Chondrocyte (in vitro differentiated cells): Measurements from ENCODE around the gene SMYD2. TPM values are rescaled to one million over a fixed set of nuclear protein-coding genes. Genes with fewer than 3 reads are reported as not detected.

Experiments used
- DNase-seq: peaks from one replicate; pipeline ENCODE4 v3.0.0; 2021; ENCODE audit warnings: mixed read lengths, low spot score
- H3K27ac Mint-ChIP-seq: one replicate; pipeline ENCODE4 v1.8.0; 2021; ENCODE audit warnings: mild to moderate bottlenecking, moderate library complexity, mixed read lengths; ENCODE audit not compliant: unreplicated experiment
- H3K27me3 Mint-ChIP-seq: 2 replicates; pipeline ENCODE4 v1.8.0; 2021; ENCODE audit warnings: low read depth, mixed read lengths
- H3K36me3 Mint-ChIP-seq: 2 replicates; pipeline ENCODE4 v1.8.0; 2021; ENCODE audit warnings: low read depth, mixed read lengths
- H3K4me1 Mint-ChIP-seq: 2 replicates; pipeline ENCODE4 v1.8.0; 2021; ENCODE audit warnings: low read depth, mild to moderate bottlenecking, mixed read lengths
- H3K4me3 Mint-ChIP-seq: one replicate; pipeline ENCODE4 v1.8.0; 2021; ENCODE audit warnings: mild to moderate bottlenecking, moderate library complexity, mixed read lengths; ENCODE audit not compliant: unreplicated experiment
- H3K9me3 Mint-ChIP-seq: 2 replicates; pipeline ENCODE4 v1.8.0; 2021; ENCODE audit warnings: low read depth, mixed read lengths
- CTCF ChIP-seq: fragments of 200-600 bp; sonication (generic); IDR thresholded peaks from 2 replicates; pipeline ENCODE4 v1.5.0; 2021; ENCODE audit warnings: antibody characterized with exemption, mild to moderate bottlenecking, moderate library complexity
- total RNA-seq: library from RNA; stranded (reverse); gene quantifications from 3 replicates; pipeline ENCODE4 v1.2.1, GENCODE V29; 2021

SMYD2 gene
- total RNA-seq, 1 donor from 2014 or later = 50.3 TPM

GRCh38 chr1:214360116-214360515, 79.2 kb downstream of the SMYD2 start:
- Mint-ChIP-seq H3K4me3 (no peak overlapping the region), H3K36me3 (peaks cover 59% of the 10 kb centered on the region), H3K4me1 (peaks cover 52% of the 10 kb centered on the region), H3K9me3 (no peaks in the 10 kb centered on the region), H3K27ac (no peak overlapping the region), H3K27me3 (no peaks in the 10 kb centered on the region)
- TF ChIP-seq CTCF = no peak
- DNase-seq = no peak

GRCh38 chr1:214360525-214361164, 79.7 kb downstream of the SMYD2 start:
- no peak for DNase-seq
- no peak overlapping the region for H3K4me3 Mint-ChIP-seq
- peak overlapping the region; percentile 52 for H3K27ac Mint-ChIP-seq
- H3K9me3 Mint-ChIP-seq = no peaks in the 10 kb centered on the region
- no peaks in the 10 kb centered on the region for H3K27me3 Mint-ChIP-seq
- peaks cover 57% of the 10 kb centered on the region for H3K36me3 Mint-ChIP-seq
- H3K4me1 Mint-ChIP-seq = peaks cover 46% of the 10 kb centered on the region
- TF ChIP-seq CTCF = no peak

GRCh38 chr1:214361636-214362035, 80.7 kb downstream of the SMYD2 start:
- Mint-ChIP-seq H3K27ac (peak overlapping the region; percentile 82), H3K36me3 (peaks cover 55% of the 10 kb centered on the region), H3K4me3 (no peak overlapping the region), H3K27me3 (no peaks in the 10 kb centered on the region), H3K4me1 (peaks cover 44% of the 10 kb centered on the region), H3K9me3 (no peaks in the 10 kb centered on the region)
- no peak for TF ChIP-seq CTCF
- DNase-seq = no peak

GRCh38 chr1:214362188-214362882, 81.4 kb downstream of the SMYD2 start:
- H3K4me1 Mint-ChIP-seq = peaks cover 44% of the 10 kb centered on the region
- TF ChIP-seq CTCF = no peak
- no peak overlapping the region for H3K4me3 Mint-ChIP-seq
- peaks cover 53% of the 10 kb centered on the region for H3K36me3 Mint-ChIP-seq
- H3K27ac Mint-ChIP-seq = peak overlapping the region; percentile 82
- no peaks in the 10 kb centered on the region for H3K9me3 Mint-ChIP-seq
- DNase-seq = no peak
- no peaks in the 10 kb centered on the region for H3K27me3 Mint-ChIP-seq

GRCh38 chr1:214363386-214363785, 82.4 kb downstream of the SMYD2 start:
- no peaks in the 10 kb centered on the region for H3K27me3 Mint-ChIP-seq

More at GRCh38 chr1:214363386-214363785, 82.4 kb downstream of the SMYD2 start:
- H3K27ac Mint-ChIP-seq = no peak overlapping the region
- no peak for DNase-seq
- peaks cover 43% of the 10 kb centered on the region for H3K4me1 Mint-ChIP-seq
- no peak for TF ChIP-seq CTCF
- H3K4me3 Mint-ChIP-seq = no peak overlapping the region
- H3K9me3 Mint-ChIP-seq = no peaks in the 10 kb centered on the region
- peaks cover 50% of the 10 kb centered on the region for H3K36me3 Mint-ChIP-seq
